GM21737 (cell line): Measurements from ENCODE around the gene LONRF3.

Experiments used
- ATAC-seq: cut with Tn5 transposase; IDR thresholded peaks from one replicate; pipeline ENCODE4 v1.9.1; 2021; ENCODE audit warnings: mild to moderate bottlenecking, moderate library complexity; ENCODE audit not compliant: unreplicated experiment

LONRF3 gene

GRCh38 chrX:119030990-119031389 is 56.6 kb downstream of the LONRF3 start:
- ATAC-seq: no peak

DNA sequence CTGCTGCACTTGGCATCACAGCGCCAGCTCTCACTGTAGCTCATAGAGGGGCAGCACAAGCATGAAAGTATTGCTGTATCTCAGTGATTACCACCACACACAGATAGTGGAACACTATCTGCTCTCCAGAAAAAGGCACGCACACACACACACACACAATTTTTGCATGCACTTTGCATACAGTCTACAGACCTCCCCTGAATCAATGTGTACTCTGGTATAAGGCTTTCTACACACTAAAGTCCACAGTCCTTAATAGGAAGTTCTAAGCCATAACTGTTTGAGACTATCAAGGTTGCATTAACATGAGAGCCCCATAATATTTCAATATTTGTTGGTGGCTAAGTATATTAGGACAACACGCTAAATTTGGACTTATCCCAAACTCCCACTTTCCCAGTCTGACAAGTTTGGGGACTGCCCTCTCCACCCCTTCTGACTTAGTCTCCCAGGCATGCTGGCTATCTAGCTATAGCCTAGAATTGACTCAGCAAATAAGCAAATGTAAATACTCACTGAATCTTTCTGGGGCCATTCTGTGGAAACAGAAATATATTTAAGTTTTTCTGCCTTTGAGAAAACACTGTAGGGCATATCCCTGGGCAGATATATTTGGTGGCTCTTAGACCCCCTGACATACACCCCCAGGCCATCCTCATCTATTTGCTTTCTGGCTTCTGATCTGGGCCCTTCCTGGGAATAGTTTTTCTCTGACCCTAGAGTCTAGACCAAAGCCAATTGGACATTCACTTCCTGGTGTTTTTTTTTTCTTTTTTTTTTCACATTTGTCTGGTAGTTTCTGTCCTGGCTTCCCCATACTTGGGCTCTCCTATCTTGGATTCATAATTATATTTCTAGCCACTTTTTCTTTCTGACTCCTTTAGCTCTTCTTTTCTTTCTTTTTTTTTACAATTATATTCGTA is 62.0 kb downstream of the LONRF3 start:
- no peak for ATAC-seq

GRCh38 chrX:119040432-119040831 is 66.0 kb downstream of the LONRF3 start:
- no peak for ATAC-seq

DNA sequence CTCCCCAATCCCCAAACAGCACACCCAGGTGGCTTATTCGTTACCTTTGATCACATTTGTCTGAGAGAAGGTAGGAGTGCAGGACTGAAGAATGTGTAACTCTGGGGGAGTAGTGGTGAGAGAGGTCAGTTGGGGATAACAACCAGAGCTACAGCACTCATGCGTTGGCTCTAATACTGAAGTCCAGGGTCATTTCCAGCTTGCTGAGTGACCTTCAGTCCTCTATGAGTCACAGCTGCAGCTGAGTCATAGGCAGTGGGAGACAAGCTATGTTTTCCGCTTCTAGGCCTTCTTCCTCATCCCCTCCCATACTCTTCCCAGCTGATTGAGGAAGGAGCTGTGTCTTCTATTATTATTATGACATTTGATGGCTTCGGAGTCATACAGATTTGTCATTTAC is 66.8 kb downstream of the LONRF3 start:
- ATAC-seq: no peak

GRCh38 chrX:119042040-119042439 is 67.6 kb downstream of the LONRF3 start:
- ATAC-seq: no peak

DNA sequence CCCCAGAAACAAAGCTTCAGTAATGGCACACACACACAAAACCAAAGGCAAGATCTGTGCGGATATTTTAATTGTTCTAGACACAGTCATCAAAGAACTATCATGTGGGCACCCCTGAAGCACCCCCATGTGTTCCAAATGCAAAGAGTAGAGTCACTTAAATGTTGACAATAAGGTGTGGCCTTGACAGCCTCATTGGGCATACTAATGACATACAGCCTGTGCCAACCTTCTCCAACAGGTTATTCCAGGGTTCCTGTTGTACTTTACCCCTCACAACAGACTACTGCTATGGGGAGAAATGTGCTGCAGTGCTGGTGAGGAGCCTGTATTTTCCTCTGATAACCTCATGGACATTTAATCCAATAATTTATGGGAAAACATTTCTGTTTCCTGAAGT is 68.6 kb downstream of the LONRF3 start:
- no peak for ATAC-seq

DNA sequence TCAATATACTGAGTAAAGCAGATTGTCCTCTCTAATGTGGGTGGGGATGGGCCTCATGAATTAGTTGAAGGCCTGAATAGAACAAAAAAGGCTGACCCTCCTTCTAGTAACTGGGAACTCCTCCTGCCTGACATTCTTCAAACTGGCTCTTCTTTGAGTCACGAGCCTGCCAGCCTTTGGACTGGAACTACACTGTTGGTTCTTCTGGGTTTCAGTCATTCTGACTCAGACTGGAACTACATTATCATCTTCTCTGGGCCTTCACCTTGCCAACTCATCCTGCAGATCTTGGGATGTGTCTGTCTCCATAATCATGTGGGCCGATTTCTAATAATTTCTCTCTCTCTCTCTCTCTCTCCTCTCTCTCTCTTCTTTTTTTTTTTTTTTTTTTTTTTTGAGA is 71.5 kb downstream of the LONRF3 start:
- ATAC-seq: no peak

- ATAC-seq: no peak
These were observed 81.3 kb downstream of the LONRF3 start for GRCh38 chrX:119055687-119056086.

- no peak for ATAC-seq
These were observed 88.4 kb downstream of the LONRF3 start for GRCh38 chrX:119062750-119063374.

DNA sequence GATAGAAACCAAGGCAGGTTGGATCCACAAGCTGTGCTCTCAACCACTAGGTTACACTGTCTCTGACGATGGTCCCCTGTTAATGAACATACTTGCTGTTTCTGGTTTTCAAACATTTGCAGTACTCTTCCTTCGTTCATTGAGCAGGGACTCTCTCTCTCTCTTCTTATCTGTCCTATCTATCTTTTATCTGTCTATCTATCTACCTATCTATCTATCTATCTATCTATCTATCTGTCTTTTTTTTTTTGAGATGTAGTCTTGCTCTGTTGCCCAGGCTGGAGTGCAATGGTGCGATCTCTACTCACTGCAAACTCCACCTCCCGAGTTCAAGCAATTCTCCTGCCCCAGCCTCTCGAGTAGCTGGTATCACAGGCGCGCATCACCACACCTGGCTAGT is 89.0 kb downstream of the LONRF3 start:
- ATAC-seq: no peak

GRCh38 chrX:119067023-119067739 is 92.8 kb downstream of the LONRF3 start:
- ATAC-seq: no peak
